Gastroesophageal sphincter (tissue), 4 donors: ENCODE measurements around the gene COL4A5. TPM values are rescaled to one million over a fixed set of nuclear protein-coding genes. Genes with fewer than 3 reads are reported as not detected.

ENCODE experiments used
- ATAC-seq: fragments of 150-250 bp; one replicate; pipeline ENCODE4 v1.9.1; 2016; ENCODE audit warnings: mild to moderate bottlenecking, moderate library complexity
- H3K27ac ChIP-seq, 4 donors: fragments of 200-600 bp; sonication (generic) in 3 of 4; 1 replicate in 3 of 4; 2 replicates in 1 of 4; pipeline ENCODE4 v1.5.1; 2016 to 2019
- H3K27me3 ChIP-seq: fragments of 200-600 bp; sonication (generic); one replicate; pipeline ENCODE4 v1.5.1; 2019
- H3K36me3 ChIP-seq, 2 donors: fragments of 200-600 bp; sonication (generic); one replicate each; pipeline ENCODE4 v1.5.1; 2019; ENCODE audit warnings: control low read depth in 1 of 2
- H3K4me1 ChIP-seq, 3 donors: fragments of 200-600 bp; sonication (generic); 1 replicate in 2 of 3; 2 replicates in 1 of 3; pipeline ENCODE4 v1.5.1; 2016 to 2019; ENCODE audit warnings: control low read depth in 2 of 3
- H3K4me3 ChIP-seq, 2 donors: fragments of 200-600 bp; sonication (generic); one replicate each; pipeline ENCODE4 v1.5.1; 2019; ENCODE audit warnings: mild to moderate bottlenecking in 1 of 2, moderate library complexity in 1 of 2
- H3K9me3 ChIP-seq, 3 donors: fragments of 200-600 bp; sonication (generic); one replicate each; pipeline ENCODE4 v1.5.1; 2017 to 2019; ENCODE audit warnings: control low read depth in 2 of 3
- EP300 ChIP-seq: sonication (generic); formaldehyde crosslinking; IDR thresholded peaks from one replicate; pipeline ENCODE4 v1.6.1; 2017; ENCODE audit warnings: antibody characterized with exemption, mild to moderate bottlenecking
- POLR2A ChIP-seq, 2 donors: fragments of 450-650 bp; IDR thresholded peaks; one replicate each; pipeline ENCODE4 v1.6.1; 2017; ENCODE audit warnings: antibody characterized with exemption in 2 of 2, mild to moderate bottlenecking in 2 of 2, moderate library complexity in 1 of 2
- POLR2AphosphoS5 ChIP-seq: sonication (generic); formaldehyde crosslinking; IDR thresholded peaks from one replicate; pipeline ENCODE4 v1.6.1; 2017; ENCODE audit warnings: antibody characterized with exemption
- WGBS, 2 donors: methylation state at CpG; one replicate each; pipeline ENCODE4 v1.1.5; 2018; ENCODE audit warnings: low coverage in 1 of 2; 5-methylcytosine and 5-hydroxymethylcytosine counted together
- total RNA-seq, 4 donors: library from RNA; depleted of rRNA; stranded (reverse); fragments of >200 nt; gene quantifications; one replicate each; pipeline ENCODE4 v1.1.0, GENCODE V29; 2016
- TF ChIP-seq, protein P1 (sequence below), 4 experiments: fragments of 200-600 bp in 2 of 4; fragments of 450-650 bp in 2 of 4; sonication (generic) in 1 of 4; IDR thresholded peaks; one replicate each; pipeline ENCODE4 v1.5.1; 2017 to 2019; ENCODE audit warnings: antibody characterized with exemption in 4 of 4, mild to moderate bottlenecking in 2 of 4, moderate library complexity in 2 of 4

COL4A5 gene
- total RNA-seq, 4 donors from 2014 or later: 163 to 583 (median 317) TPM

DNA sequence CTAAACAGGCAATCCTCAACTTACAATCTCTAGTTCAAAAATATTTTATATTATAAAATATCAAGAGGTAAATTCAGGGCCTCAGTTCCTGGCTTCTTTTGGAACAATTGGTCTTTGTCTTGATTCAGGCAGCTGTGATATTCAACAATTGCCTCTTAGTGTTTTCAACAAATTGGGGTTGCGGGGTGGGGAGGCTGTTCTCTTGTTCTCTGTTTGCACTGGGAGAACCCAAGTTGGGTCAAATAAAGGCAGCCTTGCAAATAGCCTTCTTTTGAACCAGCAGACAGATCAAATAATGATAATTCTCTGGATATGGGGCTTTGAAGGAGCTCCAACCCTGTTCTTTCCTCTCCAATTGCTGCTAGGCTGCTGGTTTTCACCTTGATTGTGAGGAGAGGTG lies 142.5 kb downstream of the COL4A5 start:
- H3K4me1 ChIP-seq: no peaks in the 10 kb centered on the region
- no peaks in the 10 kb centered on the region for H3K9me3 ChIP-seq
- peaks cover 0 to 21% of the 10 kb centered on the region in 2 donors for H3K36me3 ChIP-seq
- no peak overlapping the region for H3K4me3 ChIP-seq
- no peaks in the 10 kb centered on the region for H3K27me3 ChIP-seq
- no peak for ATAC-seq
- WGBS, 2 donors: no CpG with 5 or more reads among the region's 1 CpG
- H3K27ac ChIP-seq: peak overlapping the region in 1 of 4 donors; percentile 19
- TF ChIP-seq EP300: no peak
- TF ChIP-seq, protein P1, sequence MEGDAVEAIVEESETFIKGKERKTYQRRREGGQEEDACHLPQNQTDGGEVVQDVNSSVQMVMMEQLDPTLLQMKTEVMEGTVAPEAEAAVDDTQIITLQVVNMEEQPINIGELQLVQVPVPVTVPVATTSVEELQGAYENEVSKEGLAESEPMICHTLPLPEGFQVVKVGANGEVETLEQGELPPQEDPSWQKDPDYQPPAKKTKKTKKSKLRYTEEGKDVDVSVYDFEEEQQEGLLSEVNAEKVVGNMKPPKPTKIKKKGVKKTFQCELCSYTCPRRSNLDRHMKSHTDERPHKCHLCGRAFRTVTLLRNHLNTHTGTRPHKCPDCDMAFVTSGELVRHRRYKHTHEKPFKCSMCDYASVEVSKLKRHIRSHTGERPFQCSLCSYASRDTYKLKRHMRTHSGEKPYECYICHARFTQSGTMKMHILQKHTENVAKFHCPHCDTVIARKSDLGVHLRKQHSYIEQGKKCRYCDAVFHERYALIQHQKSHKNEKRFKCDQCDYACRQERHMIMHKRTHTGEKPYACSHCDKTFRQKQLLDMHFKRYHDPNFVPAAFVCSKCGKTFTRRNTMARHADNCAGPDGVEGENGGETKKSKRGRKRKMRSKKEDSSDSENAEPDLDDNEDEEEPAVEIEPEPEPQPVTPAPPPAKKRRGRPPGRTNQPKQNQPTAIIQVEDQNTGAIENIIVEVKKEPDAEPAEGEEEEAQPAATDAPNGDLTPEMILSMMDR (IDR thresholded peaks at IDR 0.05): no peak
- no peak for TF ChIP-seq POLR2AphosphoS5
- TF ChIP-seq POLR2A (IDR thresholded peaks at IDR 0.05): no peak

DNA sequence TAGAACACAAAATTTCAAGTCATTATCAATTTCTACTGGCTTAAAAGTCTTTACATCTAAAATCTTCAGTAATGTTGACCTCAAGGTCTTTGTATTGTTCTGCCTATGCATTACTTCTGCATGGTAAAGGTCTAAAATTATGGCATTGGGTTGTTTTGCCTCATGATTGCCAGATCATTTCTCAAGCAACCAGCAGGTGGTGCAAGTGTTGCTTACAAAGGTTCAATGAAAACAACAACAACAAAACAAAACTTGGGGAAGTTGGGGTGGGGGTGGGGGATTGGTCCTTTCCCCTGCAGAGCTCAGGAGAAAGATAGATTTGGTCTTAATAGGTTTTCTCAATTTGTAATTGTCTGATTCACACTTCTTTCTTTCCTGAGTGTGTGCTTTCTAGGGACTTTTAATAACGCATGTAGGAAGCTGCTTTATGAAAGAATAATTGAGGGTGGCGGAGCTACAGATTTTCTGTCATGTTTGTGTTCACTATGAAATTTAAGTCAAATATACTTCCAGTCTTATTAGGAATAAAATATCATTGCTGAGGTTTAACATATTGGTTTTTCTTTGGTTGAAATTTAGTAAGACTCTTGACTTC lies 145.1 kb downstream of the COL4A5 start:
- H3K27ac ChIP-seq: no peak overlapping the region
- WGBS, 2 donors: 63 to 85% methylated on average over 2 of the region's 2 CpGs
- no peaks in the 10 kb centered on the region for H3K4me1 ChIP-seq
- ATAC-seq: no peak
- H3K36me3 ChIP-seq: peaks cover 0 to 14% of the 10 kb centered on the region in 2 donors
- no peak overlapping the region for H3K4me3 ChIP-seq
- no peaks in the 10 kb centered on the region for H3K27me3 ChIP-seq
- TF ChIP-seq, protein P1 (IDR thresholded peaks at IDR 0.05): peak in 1 of 4 experiments; percentile 14
- TF ChIP-seq POLR2A (IDR thresholded peaks at IDR 0.05): no peak
- no peaks in the 10 kb centered on the region for H3K9me3 ChIP-seq

DNA sequence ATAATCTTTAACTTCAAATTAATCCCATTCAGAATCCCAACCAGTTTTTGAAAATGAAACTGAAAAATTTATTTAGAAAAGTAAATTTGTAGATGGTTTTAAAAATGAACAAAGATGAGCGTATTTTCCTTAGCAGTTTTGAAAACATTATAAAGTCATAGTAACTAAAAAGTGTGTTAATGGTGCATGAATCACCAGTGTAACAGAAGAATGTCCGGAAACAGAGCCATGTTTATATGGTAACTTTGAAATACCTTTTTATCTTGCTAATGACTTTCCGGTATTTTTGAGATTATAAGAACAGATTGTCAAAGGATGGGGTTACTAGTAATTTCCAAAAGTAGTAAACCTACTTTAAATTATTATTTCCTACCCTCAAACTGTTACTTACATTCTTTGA lies 150.9 kb downstream of the COL4A5 start:
- Histone ChIP-seq H3K27me3 (no peaks in the 10 kb centered on the region), H3K4me3 (no peak overlapping the region), H3K36me3 (peaks cover 0 to 32% of the 10 kb centered on the region in 2 donors), H3K9me3 (no peaks in the 10 kb centered on the region), H3K27ac (peak overlapping the region in 1 of 4 donors; percentile 55), H3K4me1 (no peaks in the 10 kb centered on the region)
- no peak for TF ChIP-seq EP300
- TF ChIP-seq, protein P1 (IDR thresholded peaks at IDR 0.05): no peak
- no peak for TF ChIP-seq POLR2A (IDR thresholded peaks at IDR 0.05)
- peak; percentile 8 for TF ChIP-seq POLR2AphosphoS5
- ATAC-seq: no peak
- 43 to 65% methylated on average over 3 of the region's 3 CpGs for WGBS, 2 donors

DNA sequence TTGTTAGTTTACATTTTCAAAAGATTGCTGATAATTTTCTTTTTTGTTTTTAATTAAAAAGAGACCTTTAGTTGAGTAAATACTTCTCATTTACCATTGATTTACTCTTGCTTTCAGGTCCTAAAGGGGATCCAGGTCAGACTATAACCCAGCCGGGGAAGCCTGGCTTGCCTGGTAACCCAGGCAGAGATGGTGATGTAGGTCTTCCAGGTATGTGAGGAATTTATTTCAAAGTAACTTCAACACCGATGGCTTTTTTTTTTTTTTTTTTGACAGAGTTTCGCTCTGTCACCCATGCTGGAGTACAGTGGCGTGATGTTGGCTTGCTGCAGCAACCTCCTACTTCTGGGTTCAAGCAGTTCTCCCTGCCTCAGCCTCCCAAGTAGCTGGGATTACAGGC lies 161.6 kb downstream of the COL4A5 start:
- Histone ChIP-seq H3K36me3 (peaks cover 0 to 52% of the 10 kb centered on the region in 2 donors), H3K27ac (no peak overlapping the region), H3K27me3 (no peaks in the 10 kb centered on the region), H3K4me3 (no peak overlapping the region), H3K4me1 (no peaks in the 10 kb centered on the region), H3K9me3 (no peaks in the 10 kb centered on the region)
- WGBS, 2 donors: 60% methylated on average over 1 to 2 of the region's 4 CpGs
- TF ChIP-seq POLR2AphosphoS5: no peak
- no peak for TF ChIP-seq EP300
- TF ChIP-seq, protein P1 (IDR thresholded peaks at IDR 0.05): no peak
- TF ChIP-seq POLR2A (IDR thresholded peaks at IDR 0.05): no peak
- no peak for ATAC-seq

DNA sequence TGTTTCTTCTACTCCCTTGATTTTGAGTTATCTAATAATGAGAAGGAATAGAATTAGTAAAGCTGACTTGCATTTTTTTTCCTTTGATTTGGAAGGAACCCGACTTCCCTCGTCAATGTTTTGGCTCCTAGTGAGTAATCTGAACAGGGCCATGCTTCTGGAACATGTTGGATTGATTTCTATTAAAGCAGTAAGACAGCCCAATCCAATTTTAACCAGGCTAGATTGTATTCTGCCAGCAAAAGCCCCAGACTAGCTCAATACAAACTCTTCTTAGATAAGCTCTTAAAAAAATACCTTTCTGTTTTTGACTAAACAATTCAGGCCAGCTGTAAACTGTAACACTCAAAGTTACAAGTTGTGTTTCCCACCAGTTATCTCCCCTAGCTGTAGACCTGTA lies 170.5 kb downstream of the COL4A5 start:
- no peak for ATAC-seq
- no peak overlapping the region for H3K4me3 ChIP-seq
- no peaks in the 10 kb centered on the region for H3K4me1 ChIP-seq
- no peak overlapping the region for H3K27ac ChIP-seq
- H3K9me3 ChIP-seq: no peaks in the 10 kb centered on the region
- no peaks in the 10 kb centered on the region for H3K27me3 ChIP-seq
- WGBS, 2 donors: 33 to 53% methylated on average over 2 of the region's 2 CpGs
- TF ChIP-seq EP300 (no peak), POLR2A (IDR thresholded peaks at IDR 0.05) (no peak), POLR2AphosphoS5 (no peak)
- TF ChIP-seq, protein P1 (IDR thresholded peaks at IDR 0.05): no peak
- peaks cover 0 to 31% of the 10 kb centered on the region in 2 donors for H3K36me3 ChIP-seq
